GM13976 (cell line): ENCODE measurements around the gene OR51E2.

Experiments used
- DNase-seq: peaks from one replicate; pipeline ENCODE4 v3.0.0; 2012; ENCODE audit warnings: low spot score
- CTCF ChIP-seq: IDR thresholded peaks from 2 replicates; pipeline ENCODE4 v1.5.1; 2012; ENCODE audit warnings: borderline replicate concordance, mild to moderate bottlenecking; ENCODE audit not compliant: insufficient read depth; ENCODE audit errors: extremely low read depth, missing control alignments, control extremely low read depth
- in situ Hi-C: fragments of 300-500 bp; cut with MboI; formaldehyde crosslinking; loops from one replicate; pipeline ENCODE4 v1.12.0; 2022; ENCODE audit warnings: low sequenced_read_pairs, mixed read lengths, inconsistent platforms; ENCODE audit not compliant: unreplicated experiment

OR51E2 gene

GRCh38 chr11:4665424-4665823 is 32.2 kb downstream of the OR51E2 start:
- in situ Hi-C loops = no loop called here
- no peak for TF ChIP-seq CTCF
- no peak for DNase-seq

GRCh38 chr11:4664786-4665185 is 32.9 kb downstream of the OR51E2 start:
- TF ChIP-seq CTCF = no peak
- in situ Hi-C loops = no loop called here
- no peak for DNase-seq

GRCh38 chr11:4664183-4664582 is 33.5 kb downstream of the OR51E2 start:
- DNase-seq = no peak
- no peak for TF ChIP-seq CTCF
- in situ Hi-C loops = no loop called here

- DNase-seq = no peak
- TF ChIP-seq CTCF = no peak
- in situ Hi-C loops = no loop called here
These were observed 34.8 kb downstream of the OR51E2 start for GRCh38 chr11:4662876-4663275.

- in situ Hi-C loops = no loop called here
- no peak for TF ChIP-seq CTCF
- DNase-seq = no peak
These were observed 38.8 kb downstream of the OR51E2 start for GRCh38 chr11:4658629-4659445.

- in situ Hi-C loops = no loop called here
- TF ChIP-seq CTCF = no peak
These were observed 42.9 kb downstream of the OR51E2 start for GRCh38 chr11:4654635-4655369.

More at GRCh38 chr11:4654635-4655369, 42.9 kb downstream of the OR51E2 start:
- DNase-seq = no peak
